Neuronal stem cell (in vitro differentiated cells): ENCODE results near the gene WDR93.

Experiments used
- DNase-seq: peaks from one replicate; pipeline ENCODE4 v3.0.0-alpha.2; 2013; ENCODE audit warnings: low spot score
- H2AFZ ChIP-seq: one replicate; pipeline ENCODE4 v1.6.1; 2013; ENCODE audit warnings: mild to moderate bottlenecking, low read length, inconsistent platforms
- H2AK5ac ChIP-seq: 2 replicates; pipeline ENCODE4 v1.6.1; 2013; ENCODE audit warnings: low read depth, mild to moderate bottlenecking, inconsistent platforms, low read length, moderate library complexity, mixed read lengths
- H2BK120ac ChIP-seq: 2 replicates; pipeline ENCODE4 v1.6.1; 2013; ENCODE audit warnings: low read depth, mild to moderate bottlenecking, inconsistent platforms, low read length, moderate library complexity, mixed read lengths
- H2BK12ac ChIP-seq: one replicate; pipeline ENCODE4 v1.6.1; 2013; ENCODE audit warnings: low read length, inconsistent platforms
- H2BK15ac ChIP-seq: 2 replicates; pipeline ENCODE4 v1.6.1; 2013; ENCODE audit warnings: mild to moderate bottlenecking, low read length, inconsistent platforms, mixed read lengths
- H2BK5ac ChIP-seq: one replicate; pipeline ENCODE4 v1.6.1; 2013; ENCODE audit warnings: inconsistent platforms, mild to moderate bottlenecking, low read length, moderate library complexity
- H3K14ac ChIP-seq: one replicate; pipeline ENCODE4 v1.6.1; 2013; ENCODE audit warnings: low read length, inconsistent platforms
- H3K18ac ChIP-seq: 2 replicates; pipeline ENCODE4 v1.6.1; 2013; ENCODE audit warnings: low read length, inconsistent platforms
- H3K23ac ChIP-seq: 2 replicates; pipeline ENCODE4 v1.6.1; 2013; ENCODE audit warnings: low read depth, mild to moderate bottlenecking, mixed read lengths, low read length, inconsistent platforms; ENCODE audit not compliant: poor library complexity
- H3K27ac ChIP-seq: replicated peaks from 3 replicates; pipeline ENCODE4 v1.5.1; 2013; ENCODE audit warnings: low read length, inconsistent platforms
- H3K27me3 ChIP-seq, 3 experiments: 2 replicates each; pipeline ENCODE4 v1.6.1; 2013; ENCODE audit warnings: low read length in 3 of 3, mild to moderate bottlenecking in 2 of 3, inconsistent platforms in 1 of 3, low read depth in 1 of 3, mixed read lengths in 1 of 3, moderate library complexity in 1 of 3; ENCODE audit not compliant: control insufficient read depth in 3 of 3, insufficient read depth in 3 of 3
- H3K36me3 ChIP-seq, 2 donors: replicated peaks in 1 of 2; 2 replicates each; pipeline ENCODE4 v1.6.1; 2013; ENCODE audit warnings: low read length in 2 of 2; ENCODE audit not compliant: control insufficient read depth in 2 of 2, insufficient read depth in 2 of 2
- H3K4ac ChIP-seq: 2 replicates; pipeline ENCODE4 v1.6.1; 2013; ENCODE audit warnings: inconsistent platforms, mild to moderate bottlenecking, low read length, moderate library complexity
- H3K4me1 ChIP-seq, 2 donors: 1 replicate in 1 of 2; 2 replicates in 1 of 2; pipeline ENCODE4 v1.6.1; 2013; ENCODE audit warnings: low read length in 2 of 2, low read depth in 1 of 2; ENCODE audit not compliant: control insufficient read depth in 2 of 2, insufficient read depth in 1 of 2
- H3K4me2 ChIP-seq: one replicate; pipeline ENCODE4 v1.6.1; 2013; ENCODE audit warnings: mild to moderate bottlenecking, low read length, inconsistent platforms; ENCODE audit not compliant: insufficient read depth, poor library complexity, severe bottlenecking
- H3K4me3 ChIP-seq, 2 donors: 2 replicates each; pipeline ENCODE4 v1.5.1; 2013; ENCODE audit warnings: low read length in 2 of 2, mild to moderate bottlenecking in 2 of 2, inconsistent platforms in 1 of 2, moderate library complexity in 1 of 2
- H3K79me1 ChIP-seq: one replicate; pipeline ENCODE4 v1.6.1; 2013; ENCODE audit warnings: low read depth, mild to moderate bottlenecking, inconsistent platforms, low read length, moderate library complexity
- H3K9ac ChIP-seq: one replicate; pipeline ENCODE4 v1.6.1; 2013; ENCODE audit warnings: mild to moderate bottlenecking, low read depth, low read length, inconsistent platforms; ENCODE audit not compliant: poor library complexity
- H3K9me3 ChIP-seq, 2 donors: replicated peaks in 1 of 2; 2 replicates each; pipeline versions ENCODE3 to v1.6.1; 2013; ENCODE audit warnings: low read length in 2 of 2, mild to moderate bottlenecking in 2 of 2, inconsistent platforms in 1 of 2, low read depth in 1 of 2, mixed read lengths in 1 of 2, moderate library complexity in 1 of 2; ENCODE audit not compliant: control insufficient read depth in 2 of 2, insufficient read depth in 1 of 2
- H4K8ac ChIP-seq: one replicate; pipeline ENCODE4 v1.6.1; 2013; ENCODE audit warnings: low read depth, mild to moderate bottlenecking, inconsistent platforms, low read length, moderate library complexity
- H4K91ac ChIP-seq: one replicate; pipeline ENCODE4 v1.6.1; 2013; ENCODE audit warnings: low read length, low read depth, mild to moderate bottlenecking, inconsistent platforms; ENCODE audit not compliant: poor library complexity
- WGBS, 2 donors: extraction: QIAGEN DNeasy Blood & Tissue Kit; methylation state at CpG; one replicate each; pipeline ENCODE4 v1.1.7; 2013; ENCODE audit warnings: missing lambda C conversion rate in 2 of 2, mixed read lengths in 1 of 2; ENCODE audit not compliant: insufficient read length in 2 of 2, insufficient replicate concordance in 1 of 2; ENCODE audit errors: extremely low coverage in 2 of 2; 5-methylcytosine and 5-hydroxymethylcytosine counted together

Gene WDR93

DNA sequence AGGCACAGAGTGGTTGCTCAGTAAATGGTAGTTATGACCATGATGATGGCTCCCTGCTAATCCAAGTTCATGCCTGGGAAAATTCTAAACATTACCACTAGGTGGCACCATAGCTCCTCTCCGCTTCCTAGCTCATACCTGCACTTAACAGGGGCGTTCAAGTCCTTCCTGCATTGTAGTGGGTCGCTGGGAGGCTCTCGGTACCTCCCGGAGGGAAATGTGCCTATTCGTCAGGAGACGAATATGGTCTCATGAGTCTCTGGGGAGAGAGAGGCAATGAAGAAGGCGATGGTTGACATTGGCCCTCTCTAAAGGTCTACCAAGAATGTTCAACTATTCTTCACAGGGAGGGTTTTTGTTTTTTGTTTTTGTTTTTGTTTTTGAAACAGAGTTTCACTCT is 49.5 kb downstream of the WDR93 start:
- Histone ChIP-seq H3K9ac (no peak overlapping the region), H3K4me3 (no peak overlapping the region), H3K27ac (no peak overlapping the region), H2BK5ac (no peak overlapping the region), H3K18ac (no peak overlapping the region), H3K4me2 (no peak overlapping the region), H4K91ac (no peak overlapping the region), H3K23ac (no peak overlapping the region), H4K8ac (no peak overlapping the region), H3K14ac (no peak overlapping the region), H3K79me1 (no peaks in the 10 kb centered on the region), H3K36me3 (no peaks in the 10 kb centered on the region), H3K27me3 (peaks cover 0 to 47% (median 5%) of the 10 kb centered on the region in 3 experiments), H2BK120ac (no peak overlapping the region), H2AK5ac (no peak overlapping the region), H2BK15ac (no peak overlapping the region), H2AFZ (no peak overlapping the region), H3K4ac (no peak overlapping the region), H2BK12ac (no peak overlapping the region), H3K4me1 (no peaks in the 10 kb centered on the region), H3K9me3 (no peaks in the 10 kb centered on the region)
- WGBS, 2 donors: no CpG with 5 or more reads among the region's 8 CpGs
- DNase-seq: peak; percentile 69

- Histone ChIP-seq H3K9ac (no peak overlapping the region), H2AFZ (peak overlapping the region; percentile 7), H2BK120ac (no peak overlapping the region), H3K4me1 (peaks cover 0 to 2% of the 10 kb centered on the region in 2 donors), H2AK5ac (no peak overlapping the region), H3K27me3 (peaks cover 13 to 52% (median 29%) of the 10 kb centered on the region in 3 experiments), H3K23ac (peak overlapping the region; percentile 6), H4K91ac (no peak overlapping the region), H4K8ac (no peak overlapping the region), H3K4me3 (no peak overlapping the region), H3K9me3 (peaks cover 0 to 2% of the 10 kb centered on the region in 2 donors), H3K4me2 (no peak overlapping the region), H2BK5ac (no peak overlapping the region), H3K36me3 (no peaks in the 10 kb centered on the region), H2BK15ac (no peak overlapping the region), H3K14ac (no peak overlapping the region), H2BK12ac (no peak overlapping the region), H3K4ac (no peak overlapping the region), H3K27ac (no peak overlapping the region), H3K18ac (no peak overlapping the region), H3K79me1 (peaks cover 4% of the 10 kb centered on the region)
- DNase-seq: no peak
- WGBS, 2 donors: no CpG with 5 or more reads among the region's 8 CpGs
These were observed 52.4 kb downstream of the WDR93 start for GRCh38 chr15:89743011-89743410.

DNA sequence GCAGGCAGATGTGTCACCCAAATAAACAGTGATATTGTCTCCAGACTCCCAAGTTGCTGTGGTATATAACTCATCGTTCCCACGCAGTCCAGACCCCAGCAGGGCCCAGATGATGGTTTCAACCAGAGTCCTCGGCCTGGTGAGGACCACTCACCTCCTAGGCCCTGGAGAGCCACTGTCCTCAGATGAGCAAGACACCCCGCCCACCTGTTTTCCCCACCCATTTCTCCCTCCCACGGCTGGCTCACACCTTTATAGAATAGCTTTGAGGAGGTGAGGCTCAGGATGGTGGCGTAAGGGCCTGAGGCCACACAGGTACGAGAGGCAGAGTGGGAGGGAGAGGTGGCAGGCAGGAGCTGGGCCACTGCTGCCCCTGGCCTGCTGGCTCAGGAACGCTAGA is 53.0 kb downstream of the WDR93 start:
- H2BK12ac ChIP-seq: no peak overlapping the region
- no peak for DNase-seq
- H2AFZ ChIP-seq: no peak overlapping the region
- no peak overlapping the region for H3K4me3 ChIP-seq
- H4K8ac ChIP-seq: no peak overlapping the region
- H3K4me1 ChIP-seq: peaks cover 0 to 2% of the 10 kb centered on the region in 2 donors
- H2BK120ac ChIP-seq: no peak overlapping the region
- H3K9me3 ChIP-seq: peaks cover 0 to 2% of the 10 kb centered on the region in 2 donors
- H3K79me1 ChIP-seq: peaks cover 4% of the 10 kb centered on the region
- WGBS, 2 donors: no CpG with 5 or more reads among the region's 8 CpGs
- H3K14ac ChIP-seq: no peak overlapping the region
- H2BK15ac ChIP-seq: no peak overlapping the region
- H3K36me3 ChIP-seq: no peaks in the 10 kb centered on the region
- H2BK5ac ChIP-seq: no peak overlapping the region
- no peak overlapping the region for H3K4me2 ChIP-seq
- no peak overlapping the region for H4K91ac ChIP-seq
- peaks cover 17 to 57% (median 35%) of the 10 kb centered on the region in 3 experiments for H3K27me3 ChIP-seq
- H3K18ac ChIP-seq: no peak overlapping the region
- peak overlapping the region; percentile 30 for H3K9ac ChIP-seq
- no peak overlapping the region for H3K23ac ChIP-seq
- no peak overlapping the region for H3K27ac ChIP-seq
- no peak overlapping the region for H3K4ac ChIP-seq
- no peak overlapping the region for H2AK5ac ChIP-seq

DNA sequence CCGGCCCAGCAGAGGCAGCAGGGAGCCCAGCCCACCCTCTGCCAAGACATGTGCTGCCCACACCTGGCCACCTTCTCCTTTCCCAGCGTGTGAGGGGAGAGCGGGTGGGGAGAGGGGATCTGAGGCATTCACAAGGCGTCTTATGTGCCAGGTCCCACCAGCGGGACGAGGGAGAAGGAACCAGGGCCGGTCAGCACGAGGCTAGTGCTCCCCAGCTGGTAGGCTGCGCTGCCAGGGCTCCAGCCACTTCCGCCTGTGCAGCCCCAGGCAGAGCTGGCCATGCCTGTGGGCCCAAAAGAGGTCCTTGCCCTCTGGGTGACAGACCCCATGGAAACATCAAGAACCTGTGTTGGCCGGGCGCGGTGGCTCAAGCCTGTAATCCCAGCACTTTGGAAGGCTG is 54.5 kb downstream of the WDR93 start:
- DNase-seq: no peak
- no peak overlapping the region for H3K27ac ChIP-seq
- peaks cover 2 to 4% of the 10 kb centered on the region in 2 donors for H3K4me1 ChIP-seq
- H3K14ac ChIP-seq: no peak overlapping the region
- peaks cover 31 to 73% (median 50%) of the 10 kb centered on the region in 3 experiments for H3K27me3 ChIP-seq
- no peak overlapping the region for H4K91ac ChIP-seq
- no CpG with 5 or more reads among the region's 13 CpGs for WGBS, 2 donors
- H2BK15ac ChIP-seq: no peak overlapping the region
- no peak overlapping the region for H3K9ac ChIP-seq
- H3K4me2 ChIP-seq: no peak overlapping the region
- H3K79me1 ChIP-seq: peaks cover 4% of the 10 kb centered on the region
- H2BK12ac ChIP-seq: no peak overlapping the region
- no peak overlapping the region for H4K8ac ChIP-seq
- peaks cover 0 to 2% of the 10 kb centered on the region in 2 donors for H3K9me3 ChIP-seq
- no peak overlapping the region for H2BK120ac ChIP-seq
- H3K18ac ChIP-seq: no peak overlapping the region
- no peak overlapping the region for H3K4me3 ChIP-seq
- H3K23ac ChIP-seq: no peak overlapping the region
- no peak overlapping the region for H2AFZ ChIP-seq
- H2BK5ac ChIP-seq: no peak overlapping the region
- no peak overlapping the region for H2AK5ac ChIP-seq
- no peak overlapping the region for H3K4ac ChIP-seq
- H3K36me3 ChIP-seq: no peaks in the 10 kb centered on the region
